Right atrium auricular region (tissue), 2 donors: Measurements from ENCODE around the gene MAGI2. TPM values are rescaled to one million over a fixed set of nuclear protein-coding genes. Genes with fewer than 3 reads are reported as not detected.
"Not testable (repeated sequence)": the region's sequence is repeated elsewhere in the genome, so short reads cannot be mapped to it uniquely, and the experiment has no call there.

Experiments
- DNase-seq: peaks from one replicate; pipeline ENCODE4 v3.0.0-alpha.2; 2019; ENCODE audit warnings: low spot score
- H3K27ac ChIP-seq, 2 donors: fragments of 200-600 bp; sonication (generic); 1 replicate in 1 of 2; 2 replicates in 1 of 2; pipeline ENCODE4 v1.5.1; 2016 to 2019
- H3K27me3 ChIP-seq, 2 donors: fragments of 200-600 bp; sonication (generic); one replicate each; pipeline versions ENCODE4 v1.5.1 to v1.6.0; 2017 to 2019
- H3K36me3 ChIP-seq: fragments of 200-600 bp; sonication (generic); one replicate; pipeline ENCODE4 v1.5.1; 2016
- H3K4me1 ChIP-seq, 2 donors: fragments of 200-600 bp; sonication (generic); one replicate each; pipeline versions ENCODE4 v1.5.1 to v1.6.0; 2017 to 2019
- H3K4me3 ChIP-seq, 2 donors: fragments of 200-600 bp; sonication (generic); 1 replicate in 1 of 2; 2 replicates in 1 of 2; pipeline ENCODE4 v1.5.1; 2017 to 2019; ENCODE audit warnings: mild to moderate bottlenecking in 1 of 2, moderate library complexity in 1 of 2
- H3K9me3 ChIP-seq, 2 donors: fragments of 200-600 bp; sonication (generic); one replicate each; pipeline ENCODE4 v1.5.1; 2019
- CTCF ChIP-seq, 2 donors: fragments of 200-600 bp; sonication (generic); IDR thresholded peaks; one replicate each; pipeline ENCODE4 v1.5.1; 2019; ENCODE audit warnings: antibody characterized with exemption in 2 of 2
- total RNA-seq, 2 donors: library from RNA; depleted of rRNA; stranded (reverse); fragments of >200 nt; gene quantifications; one replicate each; pipeline ENCODE4 v1.1.0, GENCODE V29; 2016

MAGI2 gene
- total RNA-seq, 2 donors from 2014 or later: 5.9 to 6.0 TPM

GRCh38 chr7:79451580-79451979, 1.9 kb downstream of the MAGI2 start:
- H3K9me3 ChIP-seq: no peaks in the 10 kb centered on the region
- H3K4me3 ChIP-seq: peak overlapping the region; percentile 74 to 78
- H3K27me3 ChIP-seq: no peaks in the 10 kb centered on the region
- peak overlapping the region; percentile 94 to 97 for H3K27ac ChIP-seq
- no peaks in the 10 kb centered on the region for H3K36me3 ChIP-seq
- peaks cover 0 to 29% of the 10 kb centered on the region in 2 donors for H3K4me1 ChIP-seq
- no peak for TF ChIP-seq CTCF (IDR thresholded peaks at IDR 0.05)
- no peak for DNase-seq

- DNase-seq, H3K4me3 ChIP-seq, H3K4me1 ChIP-seq, H3K27ac ChIP-seq, H3K9me3 ChIP-seq, H3K36me3 ChIP-seq, H3K27me3 ChIP-seq: not testable (repeated sequence)
Measured at GRCh38 chr7:79442766-79443165, 10.7 kb downstream of the MAGI2 start.

GRCh38 chr7:79436378-79436777, 17.1 kb downstream of the MAGI2 start:
- Histone ChIP-seq H3K4me1 (no peaks in the 10 kb centered on the region), H3K36me3 (no peaks in the 10 kb centered on the region), H3K9me3 (no peaks in the 10 kb centered on the region), H3K4me3 (no peak overlapping the region), H3K27ac (no peak overlapping the region), H3K27me3 (no peaks in the 10 kb centered on the region)
- DNase-seq: no peak
- TF ChIP-seq CTCF (IDR thresholded peaks at IDR 0.05): no peak

GRCh38 chr7:79434867-79435266, 18.6 kb downstream of the MAGI2 start:
- no peaks in the 10 kb centered on the region for H3K9me3 ChIP-seq
- no peaks in the 10 kb centered on the region for H3K36me3 ChIP-seq
- no peak for TF ChIP-seq CTCF (IDR thresholded peaks at IDR 0.05)
- no peaks in the 10 kb centered on the region for H3K27me3 ChIP-seq
- H3K4me3 ChIP-seq: no peak overlapping the region
- H3K4me1 ChIP-seq: no peaks in the 10 kb centered on the region
- DNase-seq: no peak
- H3K27ac ChIP-seq: no peak overlapping the region

GRCh38 chr7:79434098-79434497, 19.4 kb downstream of the MAGI2 start:
- DNase-seq: no peak
- Histone ChIP-seq H3K27ac (no peak overlapping the region), H3K9me3 (no peaks in the 10 kb centered on the region), H3K4me3 (no peak overlapping the region), H3K27me3 (no peaks in the 10 kb centered on the region), H3K36me3 (no peaks in the 10 kb centered on the region), H3K4me1 (no peaks in the 10 kb centered on the region)
- no peak for TF ChIP-seq CTCF (IDR thresholded peaks at IDR 0.05)

GRCh38 chr7:79430391-79430790, 23.1 kb downstream of the MAGI2 start:
- no peak for DNase-seq
- H3K9me3 ChIP-seq: no peaks in the 10 kb centered on the region
- no peak overlapping the region for H3K27ac ChIP-seq
- no peak overlapping the region for H3K4me3 ChIP-seq
- no peak for TF ChIP-seq CTCF (IDR thresholded peaks at IDR 0.05)
- no peaks in the 10 kb centered on the region for H3K36me3 ChIP-seq
- H3K4me1 ChIP-seq: no peaks in the 10 kb centered on the region
- no peaks in the 10 kb centered on the region for H3K27me3 ChIP-seq
